H1 (cell line): Measurements from ENCODE around the gene KLHDC8A. TPM values are rescaled to one million over a fixed set of nuclear protein-coding genes. Genes with fewer than 3 reads are reported as not detected.

ENCODE experiments used
- CTCF ChIA-PET: fragments of 300-600 bp; sonication (Branson Sonifier 250); formaldehyde crosslinking; loops from one replicate; lab custom pipeline; 2021; ENCODE audit not compliant: partially characterized antibody; lab: Charles Lee
- POLR2A ChIA-PET: fragments of 300-600 bp; sonication (Branson Sonifier 250); formaldehyde crosslinking; loops from one replicate; lab custom pipeline; 2021; ENCODE audit warnings: inconsistent platforms; ENCODE audit not compliant: partially characterized antibody; lab: Charles Lee
- DNase-seq, 2 experiments: peaks; one replicate each; pipeline versions ENCODE4 v3.0.0 to v3.0.0-alpha.2; 2010 to 2022; ENCODE audit warnings: low spot score in 2 of 2, low read depth in 1 of 2, mixed read lengths in 1 of 2
- FAIRE-seq: peaks from 2 replicates; lab custom pipeline; 2011; peaks lifted over from hg19 to GRCh38; lab: Jason Lieb, UNC
- H2AFZ ChIP-seq: 2 replicates; pipeline ENCODE4 v1.8.1; 2012; ENCODE audit warnings: low read length, inconsistent platforms
- H2AK5ac ChIP-seq: 2 replicates; pipeline ENCODE4 v1.6.1; 2013; ENCODE audit warnings: low read depth, low read length
- H2BK120ac ChIP-seq: replicated peaks from 2 replicates; pipeline ENCODE3; 2013; ENCODE audit warnings: low read depth, low read length, inconsistent platforms
- H2BK12ac ChIP-seq: 2 replicates; pipeline ENCODE4 v1.6.1; 2013; ENCODE audit warnings: low read depth, low read length
- H2BK15ac ChIP-seq: 2 replicates; pipeline ENCODE4 v1.6.1; 2013; ENCODE audit warnings: low read length
- H2BK20ac ChIP-seq: 2 replicates; pipeline ENCODE4 v1.6.1; 2013; ENCODE audit warnings: low read length
- H2BK5ac ChIP-seq: 2 replicates; pipeline ENCODE4 v1.6.1; 2013; ENCODE audit warnings: low read depth, low read length
- H3K14ac ChIP-seq: 2 replicates; pipeline ENCODE4 v1.6.1; 2013; ENCODE audit warnings: inconsistent platforms; ENCODE audit not compliant: insufficient read length
- H3K18ac ChIP-seq: 2 replicates; pipeline ENCODE4 v1.6.1; 2013; ENCODE audit warnings: low read length; ENCODE audit errors: extremely low read depth
- H3K23ac ChIP-seq: 2 replicates; pipeline ENCODE4 v1.6.1; 2013; ENCODE audit warnings: inconsistent platforms; ENCODE audit not compliant: insufficient read length
- H3K23me2 ChIP-seq: 2 replicates; pipeline ENCODE4 v1.6.1; 2013; ENCODE audit warnings: low read depth, low read length
- H3K27ac ChIP-seq: 2 replicates; pipeline ENCODE4 v1.6.1; 2011; ENCODE audit warnings: low read depth, low read length, inconsistent platforms
- H3K27me3 ChIP-seq, 4 experiments: replicated peaks in 1 of 4; 1 replicate in 1 of 4; 2 replicates in 3 of 4; pipeline versions ENCODE4 v1.6.1 to v1.8.1; 2011 to 2013; ENCODE audit warnings: low read length in 3 of 4, mild to moderate bottlenecking in 3 of 4, inconsistent platforms in 2 of 4, mixed read lengths in 2 of 4, moderate library complexity in 1 of 4; ENCODE audit not compliant: control insufficient read depth in 3 of 4, insufficient read depth in 3 of 4; ENCODE audit errors: extremely low read depth in 1 of 4
- H3K36me3 ChIP-seq, 4 experiments: 2 replicates each; pipeline versions ENCODE4 v1.6.1 to v1.8.1; 2011 to 2013; ENCODE audit warnings: mild to moderate bottlenecking in 4 of 4, low read length in 3 of 4, moderate library complexity in 2 of 4, control low read depth in 1 of 4, inconsistent platforms in 1 of 4; ENCODE audit not compliant: insufficient read depth in 4 of 4, control insufficient read depth in 2 of 4
- H3K4ac ChIP-seq: replicated peaks from 2 replicates; pipeline ENCODE3; 2013; ENCODE audit warnings: low read length, low read depth, mixed read lengths, inconsistent platforms; ENCODE audit not compliant: insufficient read length
- H3K4me1 ChIP-seq, 4 experiments: replicated peaks in 1 of 4; 1 replicate in 1 of 4; 2 replicates in 3 of 4; pipeline versions ENCODE4 v1.6.1 to v1.8.1; 2011 to 2013; ENCODE audit warnings: low read length in 3 of 4, inconsistent platforms in 2 of 4, mixed read lengths in 1 of 4; ENCODE audit not compliant: insufficient read depth in 4 of 4, control insufficient read depth in 3 of 4
- H3K4me2 ChIP-seq, 2 experiments: 2 replicates each; pipeline versions ENCODE4 v1.6.1 to v1.8.1; 2011 to 2013; ENCODE audit warnings: low read depth in 2 of 2, low read length in 2 of 2, control low read depth in 1 of 2, inconsistent platforms in 1 of 2, mild to moderate bottlenecking in 1 of 2; ENCODE audit not compliant: insufficient read depth in 1 of 2
- H3K4me3 ChIP-seq, 4 experiments: fragments of 200-600, 300-600 bp in 1 of 4; sonication (generic), shearing (Covaris generic), sonication (Bioruptor Twin) in 1 of 4; 2 replicates each; pipeline versions ENCODE4 v1.5.1 to v1.8.1; 2011 to 2016; ENCODE audit warnings: low read length in 4 of 4, low read depth in 3 of 4, control low read depth in 2 of 4, inconsistent platforms in 2 of 4, mild to moderate bottlenecking in 2 of 4, mixed read lengths in 1 of 4, moderate library complexity in 1 of 4; ENCODE audit not compliant: insufficient read depth in 2 of 4; ENCODE audit errors: extremely low read depth in 1 of 4
- H3K56ac ChIP-seq: replicated peaks from 2 replicates; pipeline ENCODE3; 2013; ENCODE audit warnings: low read depth, mild to moderate bottlenecking, mixed read lengths, low read length, inconsistent platforms; ENCODE audit not compliant: insufficient read length
- H3K79me1 ChIP-seq: 2 replicates; pipeline ENCODE4 v1.6.1; 2013; ENCODE audit warnings: low read depth, low read length, control low read depth
- H3K79me2 ChIP-seq, 2 experiments: 2 replicates each; pipeline versions ENCODE4 v1.6.1 to v1.8.1; 2012 to 2013; ENCODE audit warnings: low read length in 2 of 2, mild to moderate bottlenecking in 2 of 2, inconsistent platforms in 1 of 2; ENCODE audit not compliant: insufficient read depth in 2 of 2, control insufficient read depth in 1 of 2
- H3K9ac ChIP-seq, 4 experiments: replicated peaks in 1 of 4; 1 replicate in 1 of 4; 2 replicates in 3 of 4; pipeline versions ENCODE4 v1.6.1 to v1.8.1; 2011 to 2013; ENCODE audit warnings: low read depth in 3 of 4, low read length in 3 of 4, control low read depth in 2 of 4, mild to moderate bottlenecking in 2 of 4, moderate library complexity in 2 of 4, inconsistent platforms in 1 of 4; ENCODE audit errors: extremely low read depth in 1 of 4
- H3K9me3 ChIP-seq, 2 experiments: 2 replicates each; pipeline versions ENCODE4 v1.6.1 to v1.8.1; 2012 to 2013; ENCODE audit warnings: mild to moderate bottlenecking in 2 of 2, moderate library complexity in 2 of 2, control low read depth in 1 of 2, inconsistent platforms in 1 of 2, low read depth in 1 of 2, low read length in 1 of 2, mixed read lengths in 1 of 2; ENCODE audit not compliant: insufficient read depth in 2 of 2
- H4K20me1 ChIP-seq, 2 experiments: replicated peaks in 1 of 2; 2 replicates each; pipeline versions ENCODE3 to v1.8.1; 2011 to 2013; ENCODE audit warnings: inconsistent platforms in 2 of 2, low read length in 2 of 2, mild to moderate bottlenecking in 1 of 2; ENCODE audit not compliant: insufficient read depth in 2 of 2, control insufficient read depth in 1 of 2
- H4K5ac ChIP-seq: 2 replicates; pipeline ENCODE4 v1.6.1; 2013; ENCODE audit warnings: low read length, low read depth, mixed read lengths, inconsistent platforms; ENCODE audit not compliant: insufficient read length
- H4K8ac ChIP-seq: 2 replicates; pipeline ENCODE4 v1.8.0; 2013; ENCODE audit warnings: mild to moderate bottlenecking, moderate library complexity, low read length, inconsistent platforms; ENCODE audit not compliant: insufficient read depth; ENCODE audit errors: extremely low read depth
- H4K91ac ChIP-seq: replicated peaks from 2 replicates; pipeline ENCODE3; 2013; ENCODE audit warnings: low read length, mixed read lengths, inconsistent platforms; ENCODE audit not compliant: insufficient read length
- BCL11A ChIP-seq, 2 experiments: IDR thresholded peaks; one replicate each; pipeline ENCODE4 v1.6.1; 2011; ENCODE audit warnings: low read depth in 2 of 2, low read length in 2 of 2, mild to moderate bottlenecking in 2 of 2
- CEBPB ChIP-seq: IDR thresholded peaks from 2 replicates; pipeline ENCODE4 v1.6.1; 2012; ENCODE audit warnings: low read depth, low read length
- NANOG ChIP-seq: IDR thresholded peaks from 2 replicates; pipeline ENCODE4 v1.6.1; 2011; ENCODE audit warnings: low read length, low read depth, mild to moderate bottlenecking, inconsistent platforms; ENCODE audit not compliant: insufficient read depth, poor library complexity, severe bottlenecking
- PHF8 ChIP-seq: fragments of 200-600 bp; sonication (generic); conservative IDR thresholded peaks from 2 replicates; pipeline ENCODE4 v1.7.1; 2012; ENCODE audit warnings: low read depth, mild to moderate bottlenecking, inconsistent platforms, low read length, moderate library complexity
- POU5F1 ChIP-seq: IDR thresholded peaks from 2 replicates; pipeline ENCODE4 v1.6.1; 2011; ENCODE audit warnings: low read depth, mild to moderate bottlenecking, low read length, moderate library complexity
- TCF12 ChIP-seq: IDR thresholded peaks from 2 replicates; pipeline ENCODE4 v1.6.1; 2011; ENCODE audit warnings: low read depth, mild to moderate bottlenecking, low read length
- WGBS, 2 experiments: shearing (Covaris generic) in 1 of 2; methylation state at CpG; one replicate each; pipeline versions ENCODE4 v1.1.6 to v1.1.7; 2013 to 2015; ENCODE audit warnings: low lambda C conversion rate in 2 of 2, mixed read lengths in 2 of 2, inconsistent platforms in 1 of 2, low coverage in 1 of 2, missing lambda C conversion rate in 1 of 2; ENCODE audit not compliant: insufficient replicate concordance in 2 of 2, insufficient coverage in 1 of 2, insufficient read length in 1 of 2; ENCODE audit errors: extremely low coverage in 1 of 2, missing lambda C conversion rate in 1 of 2; 5-methylcytosine and 5-hydroxymethylcytosine counted together
- polyA plus RNA-seq, 7 experiments: library from polyadenylated mRNA; depleted of rRNA in 3 of 7; stranded (reverse) in 5 of 7; unstranded in 2 of 7; fragments of >200 nt in 5 of 7; fragments of 200-250 nt in 2 of 7; gene quantifications; 1 replicate in 5 of 7; 2 replicates in 1 of 7; 4 replicates in 1 of 7; pipeline versions ENCODE4 v1.2.1 to v1.2.3, GENCODE V29; 2011 to 2013; ENCODE audit warnings: missing spikeins in 2 of 7, mixed read lengths in 2 of 7
- total RNA-seq: library from RNA; stranded (reverse); fragmentation: NEBNext Ultra II Directional; extraction: Animal tissue kit (Norgen Biotek cat#: 25700); gene quantifications from 2 replicates; pipeline ENCODE4 v1.2.1, GENCODE V29; 2021
- TF ChIP-seq, protein P1 (sequence below): IDR thresholded peaks from 2 replicates; pipeline ENCODE4 v1.6.1; 2012; ENCODE audit warnings: low read length, inconsistent platforms

KLHDC8A gene
- total and polyA plus RNA-seq, 2 of the 8 experiments (the other 6 are each of a cell fraction or from before 2014, with no cell fraction given): 1.9 to 3.4 TPM

DNA sequence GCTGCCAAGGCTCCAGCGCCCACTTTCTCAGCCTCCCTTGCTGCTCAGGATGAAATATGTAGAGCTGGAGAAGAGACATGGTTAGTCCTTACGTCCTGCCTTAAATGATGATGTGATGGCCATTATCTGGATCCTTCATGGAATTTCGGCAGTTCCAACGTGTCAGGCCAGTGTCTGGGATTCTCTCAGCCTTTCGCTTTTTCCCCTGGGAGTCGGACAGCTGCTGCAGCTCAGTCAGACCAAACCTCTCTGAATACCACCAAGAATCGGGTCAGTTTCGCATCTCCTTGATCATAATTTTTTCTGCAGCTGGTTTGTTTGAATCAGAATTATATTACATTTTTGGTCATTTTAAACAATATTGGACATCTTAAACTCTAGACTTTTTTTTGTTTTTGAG, 22.3 kb upstream of the KLHDC8A start:
- no peak overlapping the region for H2AFZ ChIP-seq
- H3K79me2 ChIP-seq: no peaks in the 10 kb centered on the region
- no peak overlapping the region for H2BK20ac ChIP-seq
- H3K14ac ChIP-seq: no peak overlapping the region
- H3K9me3 ChIP-seq: no peaks in the 10 kb centered on the region
- 78% methylated on average over 8 of the region's 8 CpGs; no CpG with 5 or more reads in 1 of the 2 experiments for WGBS, 2 experiments
- DNase-seq (peak in 1 of 2 experiments; percentile 35), FAIRE-seq (no peak)
- no peak overlapping the region for H3K4ac ChIP-seq
- no peak overlapping the region for H4K8ac ChIP-seq
- no peaks in the 10 kb centered on the region for H3K36me3 ChIP-seq
- no peak overlapping the region for H4K91ac ChIP-seq
- no peak overlapping the region for H2BK12ac ChIP-seq
- H4K5ac ChIP-seq: no peak overlapping the region
- no peak overlapping the region for H3K18ac ChIP-seq
- H3K4me1 ChIP-seq: peaks cover 5 to 10% (median 6%) of the 10 kb centered on the region in 4 experiments; a peak in 5 of 7 replicates
- H2BK15ac ChIP-seq: no peak overlapping the region
- ChIA-PET POLR2A (no interaction called here), CTCF (interaction anchor here (1.0 to 14.6 kb wide), 4 partner anchors 18 to 107 kb away, joined by 4 to 207 read pairs (median 41); partner anchors contain the start of gene KLHDC8A)
- no peak overlapping the region for H3K4me3 ChIP-seq
- H4K20me1 ChIP-seq: no peaks in the 10 kb centered on the region
- H3K4me2 ChIP-seq: no peak overlapping the region
- no peaks in the 10 kb centered on the region for H3K27me3 ChIP-seq
- no peak overlapping the region for H3K23ac ChIP-seq
- H2AK5ac ChIP-seq: no peak overlapping the region
- no peaks in the 10 kb centered on the region for H3K23me2 ChIP-seq
- H3K79me1 ChIP-seq: no peaks in the 10 kb centered on the region
- no peak overlapping the region for H3K27ac ChIP-seq
- H2BK5ac ChIP-seq: no peak overlapping the region
- no peak overlapping the region for H3K9ac ChIP-seq
- H3K56ac ChIP-seq: no peak overlapping the region
- no peak overlapping the region for H2BK120ac ChIP-seq
- TF ChIP-seq NANOG: no peak
- TF ChIP-seq, protein P1, sequence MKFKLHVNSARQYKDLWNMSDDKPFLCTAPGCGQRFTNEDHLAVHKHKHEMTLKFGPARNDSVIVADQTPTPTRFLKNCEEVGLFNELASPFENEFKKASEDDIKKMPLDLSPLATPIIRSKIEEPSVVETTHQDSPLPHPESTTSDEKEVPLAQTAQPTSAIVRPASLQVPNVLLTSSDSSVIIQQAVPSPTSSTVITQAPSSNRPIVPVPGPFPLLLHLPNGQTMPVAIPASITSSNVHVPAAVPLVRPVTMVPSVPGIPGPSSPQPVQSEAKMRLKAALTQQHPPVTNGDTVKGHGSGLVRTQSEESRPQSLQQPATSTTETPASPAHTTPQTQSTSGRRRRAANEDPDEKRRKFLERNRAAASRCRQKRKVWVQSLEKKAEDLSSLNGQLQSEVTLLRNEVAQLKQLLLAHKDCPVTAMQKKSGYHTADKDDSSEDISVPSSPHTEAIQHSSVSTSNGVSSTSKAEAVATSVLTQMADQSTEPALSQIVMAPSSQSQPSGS: no peak
- no peak for TF ChIP-seq PHF8
- TF ChIP-seq BCL11A (IDR thresholded peaks at IDR 0.05; ENCODE audit: low read depth in 2 of 2, low read length in 2 of 2): no peak
- no peak for TF ChIP-seq CEBPB
- no peak for TF ChIP-seq POU5F1
- TF ChIP-seq TCF12: no peak
